HG02885 (cell line): ENCODE data around the gene CLDN9.

Source experiments
- ATAC-seq: cut with Tn5 transposase; IDR thresholded peaks from one replicate; pipeline ENCODE4 v1.9.1; 2021; ENCODE audit warnings: mild to moderate bottlenecking; ENCODE audit not compliant: unreplicated experiment, poor library complexity

CLDN9 gene

DNA sequence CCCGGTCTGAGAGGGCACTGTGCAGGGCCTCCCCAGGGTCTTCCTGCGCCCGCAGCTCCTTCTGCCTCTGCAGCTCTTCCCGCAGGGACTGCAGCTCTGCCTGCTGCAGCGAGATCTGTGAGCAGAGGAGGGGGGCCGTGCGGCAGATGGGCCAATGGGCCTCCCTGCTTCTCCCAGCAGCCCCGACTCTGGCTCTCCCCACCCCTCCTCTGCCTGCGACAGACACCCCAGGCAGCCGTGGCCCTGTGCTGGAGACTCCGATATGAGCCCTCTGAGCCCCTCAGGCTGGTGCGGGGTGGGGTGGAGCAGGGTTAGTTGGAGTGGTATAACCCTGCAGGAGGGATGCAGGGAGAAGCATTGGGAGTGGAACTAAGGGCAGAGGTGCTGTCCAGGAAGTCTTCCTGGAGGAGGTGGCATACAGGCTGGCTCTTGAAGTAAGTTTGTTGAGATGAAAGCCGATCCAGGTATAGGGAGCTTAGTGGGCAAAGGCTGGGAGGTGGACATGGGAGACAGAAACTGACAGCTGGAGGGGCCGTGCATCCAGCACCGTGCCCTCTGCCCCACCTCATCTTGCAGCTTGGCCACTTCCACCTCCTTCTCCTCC is 16.1 kb downstream of the CLDN9 start:
- no peak for ATAC-seq

DNA sequence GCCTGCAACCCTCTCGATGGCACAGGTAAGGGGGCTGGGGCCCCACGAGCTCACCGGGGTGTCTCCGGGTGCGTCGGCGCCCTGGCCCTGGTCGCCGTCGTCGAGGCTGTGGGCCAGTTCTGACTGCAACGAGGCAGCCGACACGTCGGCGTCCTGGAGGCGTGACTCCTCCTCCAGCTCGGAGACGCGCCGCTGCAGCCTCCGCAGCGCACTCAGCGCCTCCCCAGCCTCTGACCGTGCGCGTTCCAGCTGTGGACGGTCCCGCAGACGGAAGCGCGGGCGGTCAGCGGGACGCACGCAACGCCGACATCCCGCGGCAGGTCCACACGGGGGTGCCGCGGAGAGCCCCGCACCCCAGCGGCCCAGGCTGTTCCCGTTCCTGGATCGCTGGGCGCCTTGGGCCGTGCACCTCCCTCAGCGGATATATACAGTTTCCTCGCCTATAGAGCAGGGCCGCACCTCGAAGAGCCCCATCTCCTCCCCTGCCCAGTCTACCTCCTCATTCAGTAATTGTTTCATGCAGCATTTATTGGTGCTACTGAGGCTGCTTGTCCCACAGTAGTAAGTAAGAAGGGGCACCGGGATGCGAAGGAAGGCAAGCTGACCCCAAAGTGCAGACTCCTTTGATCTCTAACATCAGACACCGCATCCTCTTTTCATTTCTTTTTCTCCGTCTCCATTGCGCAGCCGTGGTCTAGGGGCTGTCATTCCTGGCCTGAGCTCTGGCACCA is 16.9 kb downstream of the CLDN9 start:
- ATAC-seq: no peak

DNA sequence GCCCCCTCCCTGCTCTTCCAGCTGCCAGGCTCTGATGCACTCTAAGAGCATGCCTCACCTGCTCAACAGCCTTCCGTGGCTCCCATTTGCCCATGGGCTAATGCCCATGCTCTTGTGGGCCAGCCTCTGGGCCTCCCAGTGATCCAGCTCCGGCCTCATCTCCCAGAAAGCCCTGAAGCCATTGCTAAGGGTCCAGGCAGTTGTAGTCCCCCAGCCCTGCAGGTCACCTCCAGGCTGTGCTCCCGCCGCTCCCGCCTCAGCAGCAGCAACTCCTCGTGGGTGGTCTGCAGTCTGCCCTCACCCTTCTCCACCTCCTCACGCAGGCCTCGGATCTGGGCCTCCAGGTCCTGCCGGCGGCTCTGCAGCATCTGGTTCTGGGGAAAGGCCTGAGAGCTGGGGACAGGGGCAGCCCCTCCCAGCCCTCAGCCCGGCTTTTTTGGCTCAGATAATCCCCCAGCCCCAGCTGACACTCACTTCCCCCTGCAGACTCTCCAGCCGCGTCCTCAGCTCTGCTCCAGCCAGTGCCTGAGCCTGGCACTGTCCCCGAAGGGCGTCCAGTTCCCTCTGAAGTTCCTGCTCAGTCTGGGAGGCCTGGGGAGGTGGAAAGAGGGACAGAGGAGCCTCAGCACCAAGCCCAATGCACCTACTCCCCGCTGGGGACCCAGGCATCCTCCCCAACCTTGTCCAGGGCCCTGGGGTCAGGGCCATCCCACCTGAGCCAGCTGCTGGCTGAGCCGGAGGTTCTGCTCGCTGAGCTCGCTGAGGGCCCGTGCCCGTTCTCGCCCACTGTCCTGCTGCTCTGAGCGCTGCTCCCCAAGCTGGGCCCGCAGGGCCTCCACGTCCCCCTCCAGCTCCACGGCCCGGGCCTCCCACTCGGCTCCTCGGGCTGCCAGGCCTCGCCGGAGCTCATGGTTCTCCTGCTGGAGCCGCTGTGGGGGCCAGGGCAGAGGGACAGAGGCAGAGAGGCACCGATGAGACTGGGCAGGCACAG is 17.8 kb downstream of the CLDN9 start:
- no peak for ATAC-seq

DNA sequence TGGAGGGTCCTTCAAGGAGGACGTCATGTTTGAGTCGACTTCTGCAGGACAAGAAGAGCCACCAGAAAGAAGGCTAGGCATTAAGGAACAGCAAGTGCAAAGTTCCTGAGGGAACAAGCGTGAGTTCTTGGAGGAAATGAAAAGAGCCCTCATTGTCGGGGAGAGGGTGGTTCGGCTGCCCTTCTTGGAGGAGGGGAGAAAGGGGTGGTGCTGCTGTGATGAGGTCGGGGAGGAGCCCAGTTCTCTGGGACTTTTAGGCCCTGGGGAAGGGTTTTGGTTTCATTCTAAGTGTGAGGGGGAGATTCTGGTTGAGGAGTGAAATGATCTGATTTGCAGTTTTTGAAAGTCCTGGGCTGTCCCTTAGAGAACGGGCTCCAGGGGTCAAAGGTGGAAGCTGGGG is 19.9 kb downstream of the CLDN9 start:
- no peak for ATAC-seq

DNA sequence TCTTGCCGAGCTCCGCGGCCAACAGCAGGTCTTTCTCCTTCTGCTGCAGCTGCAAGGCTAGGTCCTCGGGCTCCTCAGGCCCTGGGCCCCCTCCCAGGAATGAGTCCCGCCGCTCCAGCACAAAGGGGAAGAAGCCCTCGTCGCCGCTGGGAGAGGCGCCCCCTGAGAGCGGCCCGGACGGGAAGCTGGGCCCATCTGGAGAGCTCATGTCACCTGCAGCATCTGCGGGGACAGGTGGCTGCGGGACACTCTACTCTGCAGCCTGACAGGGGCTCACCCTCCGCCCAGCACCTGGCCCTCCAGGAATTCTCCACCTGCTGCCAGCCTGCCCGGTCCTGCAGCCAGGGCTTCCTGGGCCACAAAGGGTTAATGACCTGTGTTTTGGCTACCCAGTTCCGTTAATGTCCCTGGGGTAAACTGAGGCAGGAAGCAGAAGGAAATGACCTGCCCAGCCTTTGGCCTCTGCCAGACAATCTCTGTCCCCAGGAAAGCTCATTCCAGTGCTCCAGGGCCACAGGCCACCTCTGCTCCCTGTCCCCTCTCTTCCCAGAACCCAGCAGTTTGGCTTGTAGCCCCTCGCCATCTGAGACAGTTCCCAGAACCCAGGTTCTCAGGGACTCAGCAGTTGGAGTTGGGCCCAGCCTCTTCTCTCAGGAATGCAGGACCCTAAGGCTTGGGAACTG is 22.7 kb downstream of the CLDN9 start:
- no peak for ATAC-seq

DNA sequence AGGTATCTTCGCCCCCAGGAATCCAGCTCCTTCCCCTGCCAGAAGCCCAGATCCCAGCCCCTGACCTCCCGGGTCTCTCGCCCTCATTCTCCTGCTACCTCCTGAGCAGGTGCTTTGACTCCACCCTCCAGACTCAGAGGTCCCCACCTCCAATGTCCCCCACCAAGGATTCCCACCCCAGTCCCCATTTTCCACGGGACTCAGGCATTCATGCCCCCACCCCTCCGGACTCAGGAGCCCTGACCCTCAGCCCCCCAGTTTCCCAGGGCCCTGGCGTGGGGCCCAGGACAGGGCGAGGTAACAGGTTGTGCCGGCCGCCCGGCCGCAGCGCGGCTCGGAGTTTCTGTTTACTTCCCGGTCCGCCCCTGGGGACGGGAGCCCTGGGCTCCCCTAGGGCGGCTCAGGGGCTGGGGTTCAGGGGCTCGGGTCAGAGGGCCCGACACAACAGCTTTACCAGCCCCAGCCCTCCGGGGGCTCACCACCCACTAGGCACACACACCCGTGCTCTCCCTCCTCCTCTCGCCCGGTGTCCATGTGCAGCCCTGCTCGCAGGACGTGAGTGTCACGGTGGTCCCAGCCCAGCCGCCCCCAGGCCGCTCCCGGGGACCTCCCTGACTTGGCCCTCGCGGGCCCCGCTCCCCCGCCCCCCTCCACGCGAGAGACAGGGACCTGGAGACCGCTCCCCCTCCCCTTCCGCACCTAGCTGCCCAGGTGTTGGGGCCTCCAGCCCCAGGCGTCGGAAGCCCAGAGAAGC is 23.4 kb downstream of the CLDN9 start:
- no peak for ATAC-seq

DNA sequence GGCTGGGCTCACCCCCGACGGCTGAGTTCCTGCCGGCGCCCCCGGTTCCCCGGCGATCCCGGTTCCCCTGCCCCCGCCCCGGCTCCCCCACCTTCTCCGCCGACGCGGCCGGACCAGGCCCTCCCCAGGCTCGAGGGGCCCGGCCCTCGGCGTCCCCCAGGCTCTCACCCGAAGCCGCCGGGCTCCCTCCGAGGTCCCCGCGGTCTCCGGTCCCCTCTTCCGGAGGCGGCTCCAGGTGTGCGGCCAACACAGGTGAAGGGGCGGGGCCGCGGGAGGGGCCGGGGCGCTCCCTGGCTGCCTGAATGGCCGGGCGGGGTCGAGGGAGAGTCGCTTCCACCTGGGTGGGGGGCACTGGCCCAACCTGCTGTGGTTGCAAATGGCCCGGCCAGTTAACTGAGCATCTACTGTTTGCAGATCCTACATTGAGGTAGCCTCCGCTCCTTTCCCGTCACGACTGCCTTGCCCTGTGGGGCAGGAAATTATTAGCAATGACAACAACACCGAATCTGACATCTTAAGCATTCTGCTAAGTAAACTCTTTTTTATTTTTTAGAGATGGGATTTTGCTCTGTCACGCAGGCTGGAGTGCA is 24.1 kb downstream of the CLDN9 start, which contains the start of gene BICDL2:
Gene BICDL2 (minus strand): TSS at position 219 of the 590 bp plus-strand sequence. CDS start 1,448 bp downstream, outside the sequence.
- ATAC-seq: no peak

DNA sequence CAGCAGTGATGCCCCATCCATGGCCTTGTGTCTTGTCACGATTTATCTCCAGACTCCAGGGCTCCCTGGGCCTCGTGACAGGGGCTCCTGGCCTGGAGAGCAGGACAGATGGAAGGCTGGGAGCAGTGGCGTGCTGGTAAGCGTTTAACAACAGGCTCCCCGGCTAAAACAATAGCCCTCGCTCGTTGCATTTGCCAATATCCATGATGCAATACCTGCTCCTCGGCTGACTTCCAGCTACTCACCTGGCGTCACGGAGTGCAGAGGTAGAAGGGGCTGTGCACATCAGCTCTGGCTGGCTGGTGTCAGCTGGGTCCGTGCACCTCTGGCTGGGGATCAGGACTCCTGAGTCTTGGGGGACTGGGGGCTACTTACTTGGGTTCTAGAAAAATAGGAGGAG is 25.5 kb downstream of the CLDN9 start:
- ATAC-seq: no peak

DNA sequence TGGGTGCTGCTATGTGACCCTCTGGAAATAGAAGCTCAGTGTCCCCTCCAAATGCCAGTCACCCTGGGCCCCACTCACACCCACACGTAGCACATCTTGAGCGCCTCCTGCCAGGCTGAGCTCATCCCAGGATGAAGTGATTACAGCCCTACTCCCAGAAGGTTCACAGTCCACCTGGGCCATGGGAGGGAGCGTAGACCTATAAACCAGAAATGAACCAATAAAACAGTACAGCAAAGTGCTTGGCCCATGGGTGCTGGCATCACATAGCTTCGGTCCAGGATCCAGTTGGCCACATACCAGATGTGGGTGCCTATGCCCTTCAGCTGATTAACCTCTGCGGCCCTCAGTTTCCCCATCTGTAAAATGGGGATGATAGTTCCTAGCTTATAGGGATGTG is 26.2 kb downstream of the CLDN9 start:
- ATAC-seq: no peak

DNA sequence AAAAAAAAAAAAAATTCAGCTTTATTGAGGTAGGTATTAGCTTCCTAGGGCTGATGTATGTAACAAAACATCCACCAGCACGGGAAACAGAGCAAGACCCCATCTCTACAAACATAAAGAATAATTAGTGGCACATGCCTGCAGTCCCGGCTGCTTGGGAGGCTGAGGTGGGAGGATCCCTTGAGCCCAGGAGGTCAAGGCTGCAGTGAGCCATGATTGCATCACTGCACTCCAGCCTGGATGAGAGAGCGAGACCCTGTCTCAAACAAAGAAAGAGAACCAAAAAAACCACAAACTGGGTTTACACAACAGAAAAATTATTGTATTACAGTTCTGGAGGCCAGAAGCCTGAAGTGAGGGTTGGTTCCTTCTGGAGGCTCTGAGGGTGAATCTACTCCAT is 29.7 kb downstream of the CLDN9 start:
- no peak for ATAC-seq

DNA sequence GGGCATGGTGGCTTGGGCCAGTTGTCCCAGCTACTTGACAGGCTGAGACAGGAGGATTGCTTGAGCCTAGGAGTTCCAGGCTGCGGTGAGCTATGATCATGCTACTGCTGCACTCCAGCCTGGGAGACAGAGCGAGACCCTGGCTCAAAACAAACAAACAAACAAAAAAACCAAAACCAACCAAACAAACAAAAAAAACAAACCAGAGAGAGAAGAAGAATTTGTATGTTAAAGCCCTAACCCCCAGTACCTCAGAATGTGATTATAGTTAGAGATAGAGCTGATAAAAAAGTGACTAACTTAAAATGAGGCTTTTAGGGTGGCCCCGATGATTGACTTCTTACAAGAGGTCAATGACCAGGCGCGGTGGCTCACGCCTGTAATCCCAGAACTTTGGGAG is 32.0 kb downstream of the CLDN9 start:
- ATAC-seq: no peak

DNA sequence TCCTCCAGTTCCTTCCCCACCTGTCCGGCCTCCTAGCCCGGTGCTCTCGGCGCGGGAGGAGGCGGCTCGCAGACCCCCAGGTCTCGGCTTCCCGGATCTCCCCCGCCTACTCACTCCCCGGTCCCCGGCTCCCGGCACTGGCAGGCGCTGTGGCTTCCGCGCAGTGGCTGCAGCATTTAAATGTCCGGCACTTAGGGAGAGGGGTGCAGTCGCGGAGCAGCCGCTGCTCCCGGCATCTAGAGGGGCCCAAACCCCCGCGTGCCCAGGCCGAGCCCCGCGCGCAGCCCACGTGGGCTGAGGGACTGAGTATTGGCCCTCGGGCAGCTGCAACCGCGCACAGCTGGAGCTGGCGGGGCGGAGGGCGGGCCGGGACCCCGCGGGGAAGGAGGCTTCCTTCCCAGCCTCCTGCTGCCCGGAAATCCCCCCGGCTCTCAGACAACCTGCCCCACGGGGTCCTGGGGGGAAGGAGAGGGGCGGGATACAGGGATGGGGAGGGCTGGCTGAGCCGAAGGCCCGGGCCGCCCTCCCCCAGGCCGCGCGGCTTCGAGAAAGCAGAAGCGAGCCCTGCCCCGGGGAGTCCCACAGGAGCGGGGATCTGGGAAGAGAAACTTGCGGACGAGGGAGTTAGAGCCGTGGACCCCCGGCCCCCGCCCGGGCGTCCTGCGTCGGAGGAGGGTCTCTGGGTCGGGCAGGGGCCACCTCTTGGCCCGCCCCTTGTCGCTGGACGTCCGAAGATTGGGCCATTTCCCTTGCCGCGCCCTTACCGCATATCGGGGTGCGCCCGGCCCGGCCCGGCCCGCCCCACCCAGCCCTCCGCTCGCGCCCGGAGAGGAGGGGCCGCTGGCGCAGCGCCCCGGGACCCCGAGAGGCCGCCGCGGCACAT is 33.3 kb downstream of the CLDN9 start, which contains the start of gene MMP25:
Gene MMP25 (plus strand): TSS at position 804 of the 883 bp plus-strand sequence. CDS start 357 bp downstream, outside the sequence.
- ATAC-seq: peak; percentile 42

DNA sequence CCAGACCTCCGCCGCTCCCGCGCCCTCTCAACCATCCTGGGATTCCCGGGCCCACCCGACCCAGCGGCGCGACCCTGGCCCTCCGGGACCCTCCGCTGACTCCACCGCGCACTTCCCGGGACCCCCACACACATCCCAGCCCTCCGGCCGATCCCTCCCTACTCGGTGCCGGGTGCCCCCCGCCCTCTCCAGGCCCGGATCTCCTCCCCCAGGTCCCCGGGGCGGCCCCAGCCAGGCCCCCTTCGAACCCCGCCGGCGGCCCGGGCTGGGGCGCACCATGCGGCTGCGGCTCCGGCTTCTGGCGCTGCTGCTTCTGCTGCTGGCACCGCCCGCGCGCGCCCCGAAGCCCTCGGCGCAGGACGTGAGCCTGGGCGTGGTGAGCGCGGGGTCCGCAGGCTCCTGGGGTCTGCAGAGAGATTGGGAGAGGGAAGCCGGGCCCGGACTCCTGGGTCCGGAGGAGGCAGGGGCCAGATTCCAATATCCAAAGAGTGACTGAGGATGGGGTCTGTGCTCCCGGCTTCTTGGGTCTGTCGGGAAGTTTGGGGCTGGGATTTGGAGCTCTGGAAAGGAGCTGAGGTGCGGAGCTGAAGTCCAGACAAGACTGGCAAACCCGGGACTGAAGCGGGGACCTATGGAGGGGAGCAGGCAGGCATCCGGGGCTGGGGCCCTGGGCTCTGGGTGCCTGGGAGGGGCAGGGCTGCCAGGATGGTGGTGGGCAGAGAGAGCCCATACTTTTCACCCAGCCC is 34.1 kb downstream of the CLDN9 start:
- ATAC-seq: no peak

DNA sequence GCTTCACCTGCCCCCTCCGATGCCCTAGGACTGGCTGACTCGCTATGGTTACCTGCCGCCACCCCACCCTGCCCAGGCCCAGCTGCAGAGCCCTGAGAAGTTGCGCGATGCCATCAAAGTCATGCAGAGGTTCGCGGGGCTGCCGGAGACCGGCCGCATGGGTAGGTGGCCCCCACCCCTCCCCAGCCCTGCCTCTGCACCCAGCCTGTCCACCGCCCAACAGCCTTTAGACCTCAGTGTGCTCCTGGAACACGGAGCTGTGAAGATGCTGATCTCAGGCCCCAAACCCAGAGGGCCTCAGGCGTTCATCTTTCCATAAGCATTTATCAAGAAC is 34.6 kb downstream of the CLDN9 start:
- ATAC-seq: no peak

DNA sequence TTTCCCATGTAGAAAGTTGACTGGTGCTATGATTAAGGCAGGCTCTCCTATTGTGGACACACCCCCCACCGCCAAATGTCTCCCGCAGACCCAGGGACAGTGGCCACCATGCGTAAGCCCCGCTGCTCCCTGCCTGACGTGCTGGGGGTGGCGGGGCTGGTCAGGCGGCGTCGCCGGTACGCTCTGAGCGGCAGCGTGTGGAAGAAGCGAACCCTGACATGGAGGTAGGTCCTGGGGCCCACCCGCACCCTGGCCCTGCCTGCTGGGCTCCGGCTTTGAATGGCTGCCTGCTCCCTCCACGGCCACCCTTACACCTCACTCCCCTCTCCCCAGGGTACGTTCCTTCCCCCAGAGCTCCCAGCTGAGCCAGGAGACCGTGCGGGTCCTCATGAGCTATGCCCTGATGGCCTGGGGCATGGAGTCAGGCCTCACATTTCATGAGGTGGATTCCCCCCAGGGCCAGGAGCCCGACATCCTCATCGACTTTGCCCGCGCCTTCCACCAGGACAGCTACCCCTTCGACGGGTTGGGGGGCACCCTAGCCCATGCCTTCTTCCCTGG is 37.3 kb downstream of the CLDN9 start:
- ATAC-seq: no peak

DNA sequence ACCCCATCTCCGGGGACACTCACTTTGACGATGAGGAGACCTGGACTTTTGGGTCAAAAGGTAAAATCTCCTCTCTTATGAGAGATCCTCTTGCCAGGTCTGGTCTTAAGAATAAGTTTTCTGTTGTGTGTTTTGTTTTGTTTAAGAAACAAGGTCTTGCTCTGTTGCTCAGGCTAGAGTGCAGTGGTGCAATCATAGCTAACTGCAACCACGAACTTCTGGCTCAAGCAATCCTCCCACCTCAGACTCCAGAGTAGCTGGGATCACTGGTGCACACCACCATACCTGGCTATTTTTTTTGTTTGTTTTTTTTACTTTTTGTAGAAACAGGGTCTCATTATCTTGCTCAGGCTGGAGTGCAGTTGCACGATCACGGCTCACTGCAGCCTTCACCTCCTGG is 37.8 kb downstream of the CLDN9 start:
- no peak for ATAC-seq

DNA sequence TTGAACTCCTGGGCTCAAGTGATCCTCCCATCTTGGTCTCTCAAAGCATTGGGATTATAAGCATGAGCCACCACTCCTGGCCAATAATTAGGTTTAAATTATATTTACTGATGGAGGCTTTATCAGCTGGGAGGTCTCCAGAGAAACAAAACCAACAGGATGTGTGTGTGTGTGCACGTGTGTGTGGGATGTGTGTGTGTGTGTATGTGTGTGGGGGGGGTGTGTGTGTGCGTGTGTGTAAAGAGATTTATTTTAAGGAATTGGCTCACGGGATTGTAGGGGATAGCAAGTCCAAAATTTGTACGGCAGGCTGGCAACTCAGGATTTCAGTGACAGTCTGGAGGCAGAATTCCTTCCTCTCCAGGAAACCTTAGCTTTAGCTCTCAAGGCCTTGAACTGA is 38.3 kb downstream of the CLDN9 start:
- no peak for ATAC-seq
